Testis (tissue), 3 donors: Measurements from ENCODE around the gene MAP3K2. TPM values are rescaled to one million over a fixed set of nuclear protein-coding genes. Genes with fewer than 3 reads are reported as not detected.

Experiments
- DNase-seq: peaks from one replicate; pipeline ENCODE4 v3.0.0-alpha.2; 2019
- H3K27ac ChIP-seq, 2 donors: fragments of 200-600 bp; sonication (generic); one replicate each; pipeline ENCODE4 v1.5.1; 2019
- H3K27me3 ChIP-seq: fragments of 200-600 bp; sonication (generic); one replicate; pipeline ENCODE4 v1.5.1; 2019
- H3K36me3 ChIP-seq: fragments of 200-600 bp; sonication (generic); one replicate; pipeline ENCODE4 v1.5.1; 2017; ENCODE audit warnings: low read depth; ENCODE audit errors: missing control alignments
- H3K4me1 ChIP-seq: fragments of 200-600 bp; sonication (generic); one replicate; pipeline ENCODE4 v1.5.1; 2019
- H3K4me3 ChIP-seq, 2 donors: fragments of 200-600 bp; sonication (generic); one replicate each; pipeline ENCODE4 v1.5.1; 2017 to 2019
- H3K9me3 ChIP-seq: fragments of 200-600 bp; sonication (generic); one replicate; pipeline ENCODE4 v1.5.1; 2017
- POLR2A ChIP-seq: fragments of 450-650 bp; IDR thresholded peaks from one replicate; pipeline ENCODE4 v1.6.1; 2017; ENCODE audit warnings: antibody characterized with exemption, mild to moderate bottlenecking, moderate library complexity
- WGBS, 2 donors: methylation state at CpG; one replicate each; pipeline ENCODE4 v1.1.5; 2018; 5-methylcytosine and 5-hydroxymethylcytosine counted together
- intact Hi-C: fragments of 100-400 bp; cut with DNase I; formaldehyde crosslinking; loops from one replicate; pipeline ENCODE4 v1.15.1; 2023; ENCODE audit warnings: low total_unique reads
- polyA plus RNA-seq: library from polyadenylated mRNA; stranded (reverse); fragments of 350-450 nt; fragmentation: Illumina TruSeq; extraction: RNeasy Lipid Tissue Mini Kit (QIAGEN cat#74804); gene quantifications from one replicate; pipeline ENCODE4 v1.2.3, GENCODE V29; 2014; ENCODE audit warnings: low read depth, low replicate concordance; ENCODE audit not compliant: insufficient read depth
- total RNA-seq, 2 donors: library from RNA; depleted of rRNA; stranded (reverse); fragments of >200 nt; gene quantifications; one replicate each; pipeline ENCODE4 v1.2.3, GENCODE V29; 2016
- TF ChIP-seq, protein P1 (sequence below), 3 experiments: fragments of 450-650 bp in 2 of 3; fragments of 200-600 bp in 1 of 3; sonication (generic) in 1 of 3; IDR thresholded peaks; one replicate each; pipeline ENCODE4 v1.5.1; 2016 to 2019; ENCODE audit warnings: antibody characterized with exemption in 3 of 3, mild to moderate bottlenecking in 2 of 3, moderate library complexity in 1 of 3

Gene MAP3K2
- total and polyA plus RNA-seq, 3 donors from 2014 or later = 16.3 to 74.5 (median 74.0) TPM

DNA sequence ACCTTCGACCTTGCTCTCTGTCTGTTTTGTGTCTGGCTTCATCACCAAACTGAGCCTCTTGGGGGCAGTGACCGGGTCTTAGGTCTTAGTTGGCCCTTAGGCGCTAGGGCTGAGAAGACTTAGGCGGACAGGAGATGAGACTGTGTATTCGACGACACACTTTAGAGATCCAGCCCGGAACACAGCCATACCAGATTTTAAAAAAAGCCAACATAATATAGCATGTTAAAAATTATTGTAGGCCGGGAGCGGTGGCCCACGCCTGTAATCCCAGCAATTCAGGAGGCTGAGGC is 21.0 kb upstream of the MAP3K2 start:
- Histone ChIP-seq H3K36me3 (no peaks in the 10 kb centered on the region), H3K4me3 (peak overlapping the region; percentile 55 to 60), H3K9me3 (no peaks in the 10 kb centered on the region), H3K27me3 (no peaks in the 10 kb centered on the region), H3K4me1 (peaks cover 5% of the 10 kb centered on the region), H3K27ac (peak overlapping the region; percentile 84 to 95)
- no peak for DNase-seq
- TF ChIP-seq POLR2A = no peak
- TF ChIP-seq, protein P1, sequence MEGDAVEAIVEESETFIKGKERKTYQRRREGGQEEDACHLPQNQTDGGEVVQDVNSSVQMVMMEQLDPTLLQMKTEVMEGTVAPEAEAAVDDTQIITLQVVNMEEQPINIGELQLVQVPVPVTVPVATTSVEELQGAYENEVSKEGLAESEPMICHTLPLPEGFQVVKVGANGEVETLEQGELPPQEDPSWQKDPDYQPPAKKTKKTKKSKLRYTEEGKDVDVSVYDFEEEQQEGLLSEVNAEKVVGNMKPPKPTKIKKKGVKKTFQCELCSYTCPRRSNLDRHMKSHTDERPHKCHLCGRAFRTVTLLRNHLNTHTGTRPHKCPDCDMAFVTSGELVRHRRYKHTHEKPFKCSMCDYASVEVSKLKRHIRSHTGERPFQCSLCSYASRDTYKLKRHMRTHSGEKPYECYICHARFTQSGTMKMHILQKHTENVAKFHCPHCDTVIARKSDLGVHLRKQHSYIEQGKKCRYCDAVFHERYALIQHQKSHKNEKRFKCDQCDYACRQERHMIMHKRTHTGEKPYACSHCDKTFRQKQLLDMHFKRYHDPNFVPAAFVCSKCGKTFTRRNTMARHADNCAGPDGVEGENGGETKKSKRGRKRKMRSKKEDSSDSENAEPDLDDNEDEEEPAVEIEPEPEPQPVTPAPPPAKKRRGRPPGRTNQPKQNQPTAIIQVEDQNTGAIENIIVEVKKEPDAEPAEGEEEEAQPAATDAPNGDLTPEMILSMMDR (IDR thresholded peaks at IDR 0.05) = no peak
- WGBS, 2 donors = 54 to 67% methylated on average over 10 of the region's 10 CpGs
- intact Hi-C loops = no loop called here

- H3K9me3 ChIP-seq = no peaks in the 10 kb centered on the region
- TF ChIP-seq, protein P1 (IDR thresholded peaks at IDR 0.05) = no peak
- TF ChIP-seq POLR2A = no peak
- WGBS, 2 donors = 11 to 19% methylated on average over 5 to 21 of the region's 75 CpGs
- DNase-seq = peak; percentile 88
- H3K27me3 ChIP-seq = no peaks in the 10 kb centered on the region
- peaks cover 5% of the 10 kb centered on the region for H3K4me1 ChIP-seq
- H3K36me3 ChIP-seq = no peaks in the 10 kb centered on the region
- intact Hi-C loops = no loop called here
- H3K4me3 ChIP-seq = peak overlapping the region; percentile 55 to 60
- peak overlapping the region; percentile 84 to 95 for H3K27ac ChIP-seq
These were observed 20.4 kb upstream of the MAP3K2 start for GRCh38 chr2:127408004-127408806.

GRCh38 chr2:127407661-127408003 is 19.9 kb upstream of the MAP3K2 start:
- H3K4me1 ChIP-seq = peaks cover 5% of the 10 kb centered on the region

DNA sequence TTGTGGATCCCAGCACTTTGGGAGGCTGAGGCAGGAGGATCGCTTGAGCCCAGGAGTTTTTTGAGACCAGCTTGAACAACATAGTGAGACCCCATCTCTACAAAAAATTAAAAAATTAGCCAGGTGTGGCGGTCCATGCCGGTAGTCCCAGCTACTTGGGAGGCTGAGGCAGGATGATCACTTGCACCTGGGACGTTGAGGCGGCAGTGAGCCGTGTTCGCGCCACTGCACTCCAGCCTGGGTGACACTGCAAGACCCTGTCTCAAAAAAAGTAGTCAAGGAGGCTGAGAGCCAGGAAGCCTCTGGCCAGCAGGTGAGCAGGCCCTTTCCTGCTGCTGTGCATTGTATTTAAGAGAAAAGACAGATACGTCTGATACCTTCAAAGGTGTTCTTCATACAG is 19.3 kb upstream of the MAP3K2 start:
- no peaks in the 10 kb centered on the region for H3K36me3 ChIP-seq
- DNase-seq = peak; percentile 12
- intact Hi-C loops = no loop called here
- no peaks in the 10 kb centered on the region for H3K9me3 ChIP-seq
- H3K27me3 ChIP-seq = no peaks in the 10 kb centered on the region
- TF ChIP-seq, protein P1 (IDR thresholded peaks at IDR 0.05) = no peak
- TF ChIP-seq POLR2A = no peak
- no peak overlapping the region for H3K4me3 ChIP-seq
- peak overlapping the region in 1 of 2 donors; percentile 95 for H3K27ac ChIP-seq
- peaks cover 5% of the 10 kb centered on the region for H3K4me1 ChIP-seq
- WGBS, 2 donors = 94 to 95% methylated on average over 9 of the region's 9 CpGs

More at GRCh38 chr2:127407661-127408003, 19.9 kb upstream of the MAP3K2 start:
- TF ChIP-seq, protein P1 (IDR thresholded peaks at IDR 0.05) = no peak
- intact Hi-C loops = no loop called here
- Histone ChIP-seq H3K27me3 (no peaks in the 10 kb centered on the region), H3K27ac (peak overlapping the region; percentile 46 to 95), H3K9me3 (no peaks in the 10 kb centered on the region), H3K4me3 (peak overlapping the region; percentile 55 to 60), H3K36me3 (no peaks in the 10 kb centered on the region)
- 0 to 6% methylated on average over 2 to 6 of the region's 6 CpGs for WGBS, 2 donors
- no peak for DNase-seq

- H3K4me1 ChIP-seq = peaks cover 5% of the 10 kb centered on the region
- no peaks in the 10 kb centered on the region for H3K36me3 ChIP-seq
- H3K27ac ChIP-seq = no peak overlapping the region
- TF ChIP-seq, protein P1 (IDR thresholded peaks at IDR 0.05) = no peak
- no peak for TF ChIP-seq POLR2A
- WGBS, 2 donors = 95% methylated on average over 2 of the region's 2 CpGs
- no peaks in the 10 kb centered on the region for H3K27me3 ChIP-seq
- no peak overlapping the region for H3K4me3 ChIP-seq
- intact Hi-C loops = no loop called here
- H3K9me3 ChIP-seq = no peaks in the 10 kb centered on the region
- peak; percentile 13 for DNase-seq
These were observed 18.7 kb upstream of the MAP3K2 start for GRCh38 chr2:127406454-127406853.
